Eye (tissue), 1 donor: ENCODE results near the gene WRAP73.

Source experiments
- DNase-seq: peaks from one replicate; pipeline ENCODE4 v3.0.0-alpha.2; 2015

WRAP73 gene

GRCh38 chr1:3609016-3609768 is 40.7 kb downstream of the WRAP73 start:
- DNase-seq = peak; percentile 21

- peak; percentile 24 for DNase-seq
These were observed 41.7 kb downstream of the WRAP73 start for GRCh38 chr1:3608154-3608553.

GRCh38 chr1:3607703-3608065 is 42.2 kb downstream of the WRAP73 start:
- DNase-seq = peak; percentile 55

- no peak for DNase-seq
These were observed 42.9 kb downstream of the WRAP73 start for GRCh38 chr1:3606779-3607702.

GRCh38 chr1:3604997-3605823 is 44.7 kb downstream of the WRAP73 start:
- DNase-seq = no peak

- DNase-seq = no peak
These were observed 45.4 kb downstream of the WRAP73 start for GRCh38 chr1:3604468-3604974.

GRCh38 chr1:3603571-3604467 is 46.1 kb downstream of the WRAP73 start:
- no peak for DNase-seq

GRCh38 chr1:3603156-3603555 is 46.7 kb downstream of the WRAP73 start:
- DNase-seq = no peak

GRCh38 chr1:3602375-3602774 is 47.5 kb downstream of the WRAP73 start:
- no peak for DNase-seq

GRCh38 chr1:3601743-3602142 is 48.2 kb downstream of the WRAP73 start:
- DNase-seq = no peak

- no peak for DNase-seq
These were observed 49.5 kb downstream of the WRAP73 start for GRCh38 chr1:3600354-3600753.

GRCh38 chr1:3599816-3600215 is 50.1 kb downstream of the WRAP73 start:
- DNase-seq = no peak

GRCh38 chr1:3599286-3599811 is 50.6 kb downstream of the WRAP73 start:
- DNase-seq = peak; percentile 33

GRCh38 chr1:3598522-3599285 is 51.2 kb downstream of the WRAP73 start:
- peak; percentile 81 for DNase-seq

GRCh38 chr1:3598051-3598491 is 51.8 kb downstream of the WRAP73 start:
- DNase-seq = peak; percentile 80

- no peak for DNase-seq
These were observed 52.3 kb downstream of the WRAP73 start for GRCh38 chr1:3597599-3597964.

- peak; percentile 16 for DNase-seq
These were observed 53.0 kb downstream of the WRAP73 start for GRCh38 chr1:3596663-3597598.

- no peak for DNase-seq
These were observed 54.0 kb downstream of the WRAP73 start for GRCh38 chr1:3595949-3596348.

GRCh38 chr1:3594706-3595377 is 55.1 kb downstream of the WRAP73 start:
- no peak for DNase-seq
